MCF 10A (cell line): ENCODE measurements around the gene TCF7. TPM values are rescaled to one million over a fixed set of nuclear protein-coding genes. Genes with fewer than 3 reads are reported as not detected.

Experiments used
- BruUV-seq: library from RNA; stranded (reverse); fragments of 400-500 nt; replicated peaks from 2 replicates; lab custom pipeline; 2021; lab: Mats Ljungman, UMichigan
- CTCF ChIA-PET: fragments of 300-600 bp; sonication (Branson Sonifier 250); formaldehyde crosslinking; extraction: SDS; loops from one replicate; lab custom pipeline; 2021; ENCODE audit warnings: antibody characterized with exemption, inconsistent platforms; lab: Yijun Ruan, JAX
- POLR2A ChIA-PET: fragments of 300-600, 350-650 bp; sonication (Branson Sonifier 250); formaldehyde crosslinking; extraction: SDS; loops from one replicate; lab custom pipeline; 2020; ENCODE audit warnings: antibody characterized with exemption, inconsistent platforms; lab: Yijun Ruan, JAX
- DNase-seq: peaks from one replicate; pipeline ENCODE4 v3.0.0-alpha.2; 2018; ENCODE audit not compliant: unreplicated experiment
- H3K27ac Mint-ChIP-seq: one replicate; pipeline ENCODE4 v1.8.0; 2022; ENCODE audit warnings: mild to moderate bottlenecking, low read depth, mixed read lengths; ENCODE audit not compliant: unreplicated experiment
- H3K27me3 Mint-ChIP-seq: one replicate; pipeline ENCODE4 v1.8.0; 2022; ENCODE audit warnings: mixed read lengths; ENCODE audit not compliant: insufficient read depth, unreplicated experiment
- H3K36me3 Mint-ChIP-seq: one replicate; pipeline ENCODE4 v1.8.0; 2022; ENCODE audit warnings: mild to moderate bottlenecking, moderate library complexity, mixed read lengths; ENCODE audit not compliant: insufficient read depth, unreplicated experiment
- H3K4me1 Mint-ChIP-seq: one replicate; pipeline ENCODE4 v1.8.0; 2022; ENCODE audit warnings: mixed read lengths; ENCODE audit not compliant: insufficient read depth, unreplicated experiment
- H3K4me3 Mint-ChIP-seq: one replicate; pipeline ENCODE4 v1.8.0; 2022; ENCODE audit warnings: mild to moderate bottlenecking, moderate library complexity, mixed read lengths; ENCODE audit not compliant: unreplicated experiment
- H3K9me3 Mint-ChIP-seq: one replicate; pipeline ENCODE4 v1.8.0; 2022; ENCODE audit warnings: mixed read lengths; ENCODE audit not compliant: unreplicated experiment
- CTCF ChIP-seq: fragments of 200-600 bp; IDR thresholded peaks from one replicate; pipeline ENCODE4 v1.8.0; 2022; ENCODE audit warnings: antibody characterized with exemption, mild to moderate bottlenecking; ENCODE audit not compliant: unreplicated experiment
- intact Hi-C: fragments of 100-400 bp; cut with micrococcal nuclease; formaldehyde crosslinking; loops from 2 replicates; pipeline ENCODE4 v1.14.1; 2022
- total RNA-seq: library from RNA; stranded (reverse); gene quantifications from 2 replicates; pipeline ENCODE4 v1.2.3, GENCODE V29; 2022

TCF7 gene
- total RNA-seq, 1 experiment from 2014 or later = 0.42 TPM

- ChIA-PET POLR2A (interaction anchor here (0.6 to 8.4 kb wide), 6 partner anchors 8 to 108 kb away, joined by 3 to 59 read pairs (median 7); no protein-coding TSS in a partner anchor), CTCF (interaction anchor here (0.5 to 15.0 kb wide), 37 partner anchors 9 to 427 kb away, joined by 3 to 425 read pairs (median 4); partner anchors contain the start of gene PPP2CA)
- H3K9me3 Mint-ChIP-seq = no peaks in the 10 kb centered on the region
- no TSS peak for BruUV-seq
- H3K27ac Mint-ChIP-seq = no peak overlapping the region
- H3K4me1 Mint-ChIP-seq = no peaks in the 10 kb centered on the region
- intact Hi-C loops = loop anchor here (5.0 kb wide), 1 partner anchor 404 kb away; no protein-coding TSS in a partner anchor
- TF ChIP-seq CTCF = no peak
- no peaks in the 10 kb centered on the region for H3K36me3 Mint-ChIP-seq
- no peak overlapping the region for H3K4me3 Mint-ChIP-seq
- H3K27me3 Mint-ChIP-seq = no peaks in the 10 kb centered on the region
- no peak for DNase-seq
Observed at GRCh38 chr5:134183481-134183880, 69.0 kb downstream of the TCF7 start.

GRCh38 chr5:134184155-134185135 is 70.0 kb downstream of the TCF7 start:
- intact Hi-C loops = loop anchor here (1.0 to 5.0 kb wide), 3 partner anchors 40 to 403 kb away; no protein-coding TSS in a partner anchor
- H3K9me3 Mint-ChIP-seq = no peaks in the 10 kb centered on the region
- peak; percentile 99 for TF ChIP-seq CTCF
- BruUV-seq = no TSS peak
- no peaks in the 10 kb centered on the region for H3K27me3 Mint-ChIP-seq
- H3K4me3 Mint-ChIP-seq = no peak overlapping the region
- no peaks in the 10 kb centered on the region for H3K36me3 Mint-ChIP-seq
- H3K27ac Mint-ChIP-seq = no peak overlapping the region
- DNase-seq = peak; percentile 87
- ChIA-PET CTCF (interaction anchor here (0.5 to 15.0 kb wide), 51 partner anchors 10 to 665 kb away, joined by 3 to 425 read pairs (median 4); partner anchors contain the start of gene PPP2CA), POLR2A (interaction anchor here (1.0 to 8.4 kb wide), 6 partner anchors 9 to 107 kb away, joined by 3 to 59 read pairs (median 10); partner anchors contain the start of gene PPP2CA)
- no peaks in the 10 kb centered on the region for H3K4me1 Mint-ChIP-seq

GRCh38 chr5:134188092-134188491 is 73.6 kb downstream of the TCF7 start:
- Mint-ChIP-seq H3K27me3 (no peaks in the 10 kb centered on the region), H3K36me3 (peaks cover 1% of the 10 kb centered on the region), H3K4me3 (no peak overlapping the region), H3K27ac (no peak overlapping the region), H3K4me1 (no peaks in the 10 kb centered on the region), H3K9me3 (no peaks in the 10 kb centered on the region)
- CTCF ChIA-PET = interaction anchor here (1.1 to 15.0 kb wide), 5 partner anchors 16 to 113 kb away, joined by 3 to 425 read pairs (median 7); partner anchors contain the start of gene PPP2CA
- no TSS peak for BruUV-seq
- no peak for TF ChIP-seq CTCF
- DNase-seq = no peak
- POLR2A ChIA-PET = interaction anchor here (1.0 to 8.4 kb wide), 4 partner anchors 10 to 103 kb away, joined by 3 to 59 read pairs (median 8); partner anchors contain the start of gene SKP1
- intact Hi-C loops = no loop called here
